Muscle layer of duodenum (tissue), 2 donors: ENCODE measurements around the gene ATL3.

Experiments
- H3K27ac ChIP-seq: one replicate; pipeline ENCODE4 v1.7.0; 2013; ENCODE audit warnings: mild to moderate bottlenecking, low read length
- H3K27me3 ChIP-seq: one replicate; pipeline ENCODE4 v1.7.0; 2013; ENCODE audit warnings: low read depth, mild to moderate bottlenecking, control low read depth, low read length
- H3K36me3 ChIP-seq, 2 donors: one replicate each; pipeline ENCODE4 v1.7.0; 2013; ENCODE audit warnings: low read length in 2 of 2, control low read depth in 1 of 2, mild to moderate bottlenecking in 1 of 2; ENCODE audit not compliant: insufficient read depth in 2 of 2, control insufficient read depth in 1 of 2
- H3K4me1 ChIP-seq, 2 donors: one replicate each; pipeline ENCODE4 v1.7.0; 2013; ENCODE audit warnings: low read length in 2 of 2, mild to moderate bottlenecking in 2 of 2, control low read depth in 1 of 2, moderate library complexity in 1 of 2; ENCODE audit not compliant: insufficient read depth in 2 of 2, control insufficient read depth in 1 of 2
- H3K4me3 ChIP-seq, 2 donors: one replicate each; pipeline ENCODE4 v1.7.0; 2013; ENCODE audit warnings: low read length in 2 of 2, low read depth in 1 of 2, mild to moderate bottlenecking in 1 of 2
- H3K9me3 ChIP-seq, 2 donors: one replicate each; pipeline ENCODE4 v1.7.0; 2013; ENCODE audit warnings: low read length in 2 of 2, control low read depth in 1 of 2, mild to moderate bottlenecking in 1 of 2; ENCODE audit not compliant: control insufficient read depth in 1 of 2
- donor health status: healthy.

ATL3 gene

GRCh38 chr11:63671322-63672155, at the start of gene ATL3:
Gene ATL3, minus strand, starts transcription at chr11:63671376. Its CDS starts 41 bp downstream, at chr11:63671335.
- peak within 1 kb of the TSS; percentile 99 for H3K27ac ChIP-seq
- H3K9me3 ChIP-seq = no peaks in the 10 kb centered on the region
- H3K4me3 ChIP-seq = peak within 1 kb of the TSS; percentile 76 to 97
- no peaks in the 10 kb centered on the region for H3K27me3 ChIP-seq
- no peaks in the 10 kb centered on the region for H3K36me3 ChIP-seq
- peaks cover 4 to 36% of the 10 kb centered on the region in 2 donors for H3K4me1 ChIP-seq

GRCh38 chr11:63720611-63721010, 49.4 kb upstream of the ATL3 start:
- Histone ChIP-seq H3K4me3 (no peak overlapping the region), H3K27ac (no peak overlapping the region), H3K9me3 (no peaks in the 10 kb centered on the region), H3K4me1 (no peaks in the 10 kb centered on the region), H3K27me3 (no peaks in the 10 kb centered on the region), H3K36me3 (peaks cover 0 to 4% of the 10 kb centered on the region in 2 donors)

- no peaks in the 10 kb centered on the region for H3K27me3 ChIP-seq
- H3K4me1 ChIP-seq = no peaks in the 10 kb centered on the region
- H3K36me3 ChIP-seq = peaks cover 0 to 4% of the 10 kb centered on the region in 2 donors
- no peak overlapping the region for H3K27ac ChIP-seq
- no peaks in the 10 kb centered on the region for H3K9me3 ChIP-seq
- H3K4me3 ChIP-seq = no peak overlapping the region
These were observed 48.8 kb upstream of the ATL3 start for GRCh38 chr11:63719987-63720386.

GRCh38 chr11:63719001-63719400, 47.8 kb upstream of the ATL3 start:
- H3K9me3 ChIP-seq = no peaks in the 10 kb centered on the region
- H3K36me3 ChIP-seq = peaks cover 0 to 4% of the 10 kb centered on the region in 2 donors
- no peak overlapping the region for H3K27ac ChIP-seq
- no peak overlapping the region for H3K4me3 ChIP-seq
- no peaks in the 10 kb centered on the region for H3K4me1 ChIP-seq
- H3K27me3 ChIP-seq = no peaks in the 10 kb centered on the region

- H3K4me3 ChIP-seq = no peak overlapping the region
- H3K36me3 ChIP-seq = peaks cover 0 to 4% of the 10 kb centered on the region in 2 donors
- H3K4me1 ChIP-seq = no peaks in the 10 kb centered on the region
- H3K9me3 ChIP-seq = no peaks in the 10 kb centered on the region
- no peak overlapping the region for H3K27ac ChIP-seq
- no peaks in the 10 kb centered on the region for H3K27me3 ChIP-seq
These were observed 44.9 kb upstream of the ATL3 start for GRCh38 chr11:63716046-63716445.

- no peaks in the 10 kb centered on the region for H3K36me3 ChIP-seq
- no peaks in the 10 kb centered on the region for H3K9me3 ChIP-seq
- no peaks in the 10 kb centered on the region for H3K27me3 ChIP-seq
- H3K27ac ChIP-seq = no peak overlapping the region
- no peak overlapping the region for H3K4me3 ChIP-seq
- H3K4me1 ChIP-seq = no peaks in the 10 kb centered on the region
These were observed 42.6 kb upstream of the ATL3 start for GRCh38 chr11:63713766-63714165.

GRCh38 chr11:63711838-63712237, 40.7 kb upstream of the ATL3 start:
- H3K36me3 ChIP-seq = no peaks in the 10 kb centered on the region
- no peaks in the 10 kb centered on the region for H3K27me3 ChIP-seq
- H3K27ac ChIP-seq = no peak overlapping the region
- no peaks in the 10 kb centered on the region for H3K4me1 ChIP-seq
- no peaks in the 10 kb centered on the region for H3K9me3 ChIP-seq
- H3K4me3 ChIP-seq = no peak overlapping the region

- Histone ChIP-seq H3K36me3 (no peaks in the 10 kb centered on the region), H3K27me3 (no peaks in the 10 kb centered on the region), H3K9me3 (no peaks in the 10 kb centered on the region), H3K4me3 (no peak overlapping the region), H3K27ac (no peak overlapping the region), H3K4me1 (no peaks in the 10 kb centered on the region)
These were observed 39.5 kb upstream of the ATL3 start for GRCh38 chr11:63710476-63711217.

- H3K27ac ChIP-seq = no peak overlapping the region
- H3K36me3 ChIP-seq = no peaks in the 10 kb centered on the region
- H3K4me3 ChIP-seq = no peak overlapping the region
- no peaks in the 10 kb centered on the region for H3K4me1 ChIP-seq
- H3K27me3 ChIP-seq = no peaks in the 10 kb centered on the region
- H3K9me3 ChIP-seq = no peaks in the 10 kb centered on the region
These were observed 38.2 kb upstream of the ATL3 start for GRCh38 chr11:63709336-63709884.

- Histone ChIP-seq H3K27ac (no peak overlapping the region), H3K4me1 (no peaks in the 10 kb centered on the region), H3K9me3 (no peaks in the 10 kb centered on the region), H3K36me3 (no peaks in the 10 kb centered on the region), H3K27me3 (no peaks in the 10 kb centered on the region), H3K4me3 (no peak overlapping the region)
These were observed 37.6 kb upstream of the ATL3 start for GRCh38 chr11:63708764-63709163.

- Histone ChIP-seq H3K4me3 (no peak overlapping the region), H3K27ac (no peak overlapping the region), H3K36me3 (no peaks in the 10 kb centered on the region), H3K9me3 (no peaks in the 10 kb centered on the region), H3K4me1 (no peaks in the 10 kb centered on the region), H3K27me3 (no peaks in the 10 kb centered on the region)
These were observed 34.4 kb upstream of the ATL3 start for GRCh38 chr11:63705526-63705925.
